ENCODE results near the gene RAB17.
"Not testable (repeated sequence)": the region's sequence is repeated elsewhere in the genome, so short reads cannot be mapped to it uniquely, and the experiment has no call there.

Gene RAB17

DNA sequence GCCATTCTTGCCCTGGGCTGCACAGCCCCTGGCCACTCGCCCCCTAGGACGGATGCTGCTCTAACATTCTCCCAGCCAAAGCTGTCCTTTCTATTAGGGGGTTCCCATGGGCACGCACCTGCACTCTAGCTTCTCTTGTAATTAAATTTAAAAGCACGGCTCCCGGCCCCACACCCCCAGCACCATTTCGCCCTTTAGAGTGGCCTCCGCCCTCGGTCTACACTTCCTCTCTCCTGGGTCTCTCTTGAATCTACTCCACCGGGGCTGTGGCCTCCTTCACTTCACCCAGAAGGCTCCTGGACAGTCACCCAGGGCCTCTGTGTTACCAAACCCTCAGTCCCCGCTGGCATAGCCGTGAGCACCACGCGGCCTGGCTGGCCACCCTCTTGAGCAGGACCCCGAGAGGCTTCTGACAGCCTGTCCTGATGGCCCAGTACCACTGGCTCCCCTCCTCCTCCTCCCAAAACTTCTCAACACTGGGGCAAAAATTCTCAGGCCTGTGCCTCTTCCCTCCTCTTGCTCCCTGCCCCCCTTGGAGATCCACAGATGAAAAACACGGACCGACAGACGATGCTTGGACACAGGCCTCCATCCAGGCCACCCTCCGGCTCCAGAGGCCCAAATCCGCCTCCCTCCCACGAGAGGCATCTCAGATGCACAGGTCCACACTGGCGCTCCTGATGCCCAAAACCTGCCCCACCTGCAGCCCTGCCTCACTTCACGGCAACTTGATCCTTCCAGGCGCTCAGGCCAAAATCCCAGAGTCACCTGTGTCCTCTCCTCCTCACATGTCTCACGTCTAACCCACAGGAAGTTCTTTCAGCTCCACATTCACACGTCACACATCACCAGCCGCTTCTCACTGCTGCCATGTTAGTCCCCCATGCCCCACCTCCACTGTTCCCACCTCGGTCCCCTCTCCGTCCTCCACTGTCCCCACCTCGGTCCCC, 6.9 kb upstream of the RAB17 start:
- Histone ChIP-seq H3K4me2 (ENCODE audit: low read depth, low read length, poor library complexity, severe bottlenecking) (no peak overlapping the region), H3K4me1 (ENCODE audit: insufficient read depth, low read length, poor library complexity, severe bottlenecking) (peaks cover 14% of the 10 kb centered on the region), H3K9me3 (ENCODE audit: insufficient read depth, low read depth, low read length) (no peaks in the 10 kb centered on the region), H3K9ac (ENCODE audit: low read depth, low read length, poor library complexity, severe bottlenecking) (no peak overlapping the region), H3K9me2 (replicated peaks; ENCODE audit: low read depth, low read length) (no peaks in the 10 kb centered on the region), H3K79me2 (ENCODE audit: insufficient read depth, low read length) (no peaks in the 10 kb centered on the region), H3K27me3 (ENCODE audit: insufficient read depth, low read length, poor library complexity, severe bottlenecking) (no peaks in the 10 kb centered on the region), H3K4me3 (ENCODE audit: low read length, poor library complexity, severe bottlenecking) (no peak overlapping the region), H3K36me3 (ENCODE audit: insufficient read depth, low read length) (no peaks in the 10 kb centered on the region), H4K20me1 (ENCODE audit: insufficient read depth, low read length, poor library complexity, severe bottlenecking) (no peaks in the 10 kb centered on the region), H3F3A (ENCODE audit: low read depth) (no peaks in the 10 kb centered on the region), H2AFZ (ENCODE audit: low read length) (no peak overlapping the region)
- no peak for TF ChIP-seq EZH2phosphoT487 (IDR thresholded peaks at IDR 0.05; ENCODE audit: borderline replicate concordance)
- TF ChIP-seq CTCF (conservative IDR thresholded peaks at IDR 0.05; ENCODE audit: low read length) = no peak

- H3K9me3 ChIP-seq (ENCODE audit: insufficient read depth, low read depth, low read length) = no peaks in the 10 kb centered on the region
- H3K27me3 ChIP-seq (ENCODE audit: insufficient read depth, low read length, poor library complexity, severe bottlenecking) = no peaks in the 10 kb centered on the region
- no peaks in the 10 kb centered on the region for H3K9me2 ChIP-seq (replicated peaks; ENCODE audit: low read depth, low read length)
- TF ChIP-seq EZH2phosphoT487 (IDR thresholded peaks at IDR 0.05; ENCODE audit: borderline replicate concordance) = no peak
- TF ChIP-seq CTCF (conservative IDR thresholded peaks at IDR 0.05; ENCODE audit: low read length) = no peak
- no peaks in the 10 kb centered on the region for H3K79me2 ChIP-seq (ENCODE audit: insufficient read depth, low read length)
- no peaks in the 10 kb centered on the region for H3K36me3 ChIP-seq (ENCODE audit: insufficient read depth, low read length)
- H3K9ac ChIP-seq (ENCODE audit: low read depth, low read length, poor library complexity, severe bottlenecking) = no peak overlapping the region
- H3K4me2 ChIP-seq (ENCODE audit: low read depth, low read length, poor library complexity, severe bottlenecking) = no peak overlapping the region
- no peak overlapping the region for H3K4me3 ChIP-seq (ENCODE audit: low read length, poor library complexity, severe bottlenecking)
- H3F3A ChIP-seq (ENCODE audit: low read depth) = no peaks in the 10 kb centered on the region
- no peak overlapping the region for H2AFZ ChIP-seq (ENCODE audit: low read length)
- peaks cover 7% of the 10 kb centered on the region for H3K4me1 ChIP-seq (ENCODE audit: insufficient read depth, low read length, poor library complexity, severe bottlenecking)
- no peaks in the 10 kb centered on the region for H4K20me1 ChIP-seq (ENCODE audit: insufficient read depth, low read length, poor library complexity, severe bottlenecking)
These were observed 6.1 kb upstream of the RAB17 start for GRCh38 chr2:237596520-237597195.

- H3K4me1 ChIP-seq (ENCODE audit: insufficient read depth, low read length, poor library complexity, severe bottlenecking); H3K9me3 ChIP-seq (ENCODE audit: insufficient read depth, low read depth, low read length); H3K4me2 ChIP-seq (ENCODE audit: low read depth, low read length, poor library complexity, severe bottlenecking); H3K79me2 ChIP-seq (ENCODE audit: insufficient read depth, low read length); H3K36me3 ChIP-seq (ENCODE audit: insufficient read depth, low read length); H3K9ac ChIP-seq (ENCODE audit: low read depth, low read length, poor library complexity, severe bottlenecking); H2AFZ ChIP-seq (ENCODE audit: low read length); H3K27me3 ChIP-seq (ENCODE audit: insufficient read depth, low read length, poor library complexity, severe bottlenecking); H3K4me3 ChIP-seq (ENCODE audit: low read length, poor library complexity, severe bottlenecking); H4K20me1 ChIP-seq (ENCODE audit: insufficient read depth, low read length, poor library complexity, severe bottlenecking); H3K9me2 ChIP-seq (replicated peaks; ENCODE audit: low read depth, low read length); H3F3A ChIP-seq (ENCODE audit: low read depth): not testable (repeated sequence)
These were observed 5.4 kb upstream of the RAB17 start for GRCh38 chr2:237595829-237596519.
